A673 (cell line): ENCODE data around the gene BTG1. TPM values are rescaled to one million over a fixed set of nuclear protein-coding genes. Genes with fewer than 3 reads are reported as not detected.

Source experiments
- BruUV-seq: library from RNA; stranded (reverse); fragments of 400-500 nt; replicated peaks from 2 replicates; lab custom pipeline; 2021; lab: Mats Ljungman, UMichigan
- CTCF ChIA-PET: fragments of 300-600 bp; sonication (Branson Sonifier 250); formaldehyde crosslinking; loops from one replicate; lab custom pipeline; 2022; ENCODE audit warnings: antibody characterized with exemption; lab: Charles Lee
- POLR2A ChIA-PET: fragments of 300-600 bp; sonication (Branson Sonifier 250); formaldehyde crosslinking; loops from one replicate; lab custom pipeline; 2022; ENCODE audit warnings: antibody characterized with exemption; ENCODE audit not compliant: low non-redundant PET; lab: Charles Lee
- DNase-seq: peaks from one replicate; pipeline ENCODE4 v3.0.0-alpha.2; 2015; ENCODE audit warnings: low spot score
- H3K27ac ChIP-seq: fragments of 200-600 bp; sonication (generic); 2 replicates; pipeline ENCODE4 v1.5.1; 2016; ENCODE audit warnings: mixed run types, low read depth, mild to moderate bottlenecking, mixed read lengths, antibody characterized with exemption, low read length; ENCODE audit not compliant: poor library complexity, severe bottlenecking
- H3K27me3 ChIP-seq: fragments of 200-600 bp; sonication (generic); replicated peaks from 2 replicates; pipeline ENCODE4 v1.6.1; 2017; ENCODE audit warnings: mixed run types, low read depth, mild to moderate bottlenecking, mixed read lengths, antibody characterized with exemption, low read length; ENCODE audit not compliant: insufficient read depth, poor library complexity
- H3K36me3 ChIP-seq: fragments of 200-600 bp; sonication (generic); 2 replicates; pipeline ENCODE4 v1.6.1; 2016; ENCODE audit warnings: mixed run types, mild to moderate bottlenecking, mixed read lengths, antibody characterized with exemption, low read length; ENCODE audit not compliant: insufficient read depth, poor library complexity, severe bottlenecking
- H3K4me1 ChIP-seq: fragments of 200-600 bp; sonication (generic); 2 replicates; pipeline ENCODE4 v1.6.1; 2017; ENCODE audit warnings: mixed run types, mild to moderate bottlenecking, mixed read lengths, antibody characterized with exemption, low read length; ENCODE audit not compliant: insufficient read depth, poor library complexity, severe bottlenecking
- H3K4me3 ChIP-seq: fragments of 200-600 bp; sonication (generic); 2 replicates; pipeline ENCODE4 v1.5.1; 2016; ENCODE audit warnings: low read depth, mixed run types, mild to moderate bottlenecking, mixed read lengths, low read length; ENCODE audit not compliant: poor library complexity, severe bottlenecking
- H3K9me3 ChIP-seq: fragments of 200-600 bp; sonication (generic); 2 replicates; pipeline ENCODE4 v1.6.1; 2016; ENCODE audit warnings: mixed run types, low read depth, mild to moderate bottlenecking, mixed read lengths, antibody characterized with exemption, low read length; ENCODE audit not compliant: poor library complexity, severe bottlenecking
- CTCF ChIP-seq: fragments of 300-800, 200-600 bp; sonication (generic); conservative IDR thresholded peaks from 2 replicates; pipeline ENCODE4 v1.5.1; 2017; ENCODE audit warnings: low read depth, mild to moderate bottlenecking, antibody characterized with exemption, low read length, moderate library complexity, mixed read lengths
- EZH2 ChIP-seq: fragments of 200-600 bp; sonication (generic); IDR thresholded peaks from 2 replicates; pipeline ENCODE4 v1.6.1; 2017; ENCODE audit warnings: borderline replicate concordance, low read depth, mild to moderate bottlenecking, mixed read lengths, antibody characterized with exemption, low read length; ENCODE audit not compliant: poor library complexity, severe bottlenecking
- intact Hi-C: fragments of 100-400 bp; cut with micrococcal nuclease; formaldehyde crosslinking; loops from one replicate; pipeline ENCODE4 v1.10.0; 2022; ENCODE audit not compliant: unreplicated experiment
- total RNA-seq: library from RNA; stranded (reverse); gene quantifications from 2 replicates; pipeline ENCODE4 v1.2.3, GENCODE V29; 2021

BTG1 gene
- total RNA-seq, 1 experiment from 2014 or later, result 18.0 TPM

- CTCF ChIA-PET, result no interaction called here
- peak; percentile 38 for DNase-seq
- BruUV-seq, result no TSS peak
- intact Hi-C loops, result no loop called here
- no peaks in the 10 kb centered on the region for H3K27me3 ChIP-seq
- no peaks in the 10 kb centered on the region for H3K9me3 ChIP-seq
- H3K27ac ChIP-seq, result peak overlapping the region; percentile 1
- H3K4me1 ChIP-seq, result peaks cover 44% of the 10 kb centered on the region
- POLR2A ChIA-PET, result no interaction called here
- no peaks in the 10 kb centered on the region for H3K36me3 ChIP-seq
- no peak overlapping the region for H3K4me3 ChIP-seq
- TF ChIP-seq CTCF, result no peak
- TF ChIP-seq EZH2, result no peak
Observed at GRCh38 chr12:92134638-92135274, 10.9 kb downstream of the BTG1 start.

- ChIA-PET CTCF (no interaction called here), POLR2A (interaction anchor here (0.6 kb wide), 2 partner anchors 31 to 36 kb away, joined by 3 to 5 read pairs; no protein-coding TSS in a partner anchor)
- Histone ChIP-seq H3K27ac (peak overlapping the region; percentile 1), H3K4me1 (peaks cover 40% of the 10 kb centered on the region), H3K27me3 (no peaks in the 10 kb centered on the region), H3K9me3 (no peaks in the 10 kb centered on the region), H3K4me3 (no peak overlapping the region), H3K36me3 (no peaks in the 10 kb centered on the region)
- intact Hi-C loops, result no loop called here
- TF ChIP-seq EZH2 (no peak), CTCF (no peak)
- DNase-seq, result no peak
- no TSS peak for BruUV-seq
Observed at GRCh38 chr12:92133795-92134637, 11.6 kb downstream of the BTG1 start.

- DNase-seq, result no peak
- POLR2A ChIA-PET, result no interaction called here
- Histone ChIP-seq H3K27ac (no peak overlapping the region), H3K9me3 (no peaks in the 10 kb centered on the region), H3K4me1 (peaks cover 32% of the 10 kb centered on the region), H3K27me3 (no peaks in the 10 kb centered on the region), H3K4me3 (no peak overlapping the region), H3K36me3 (no peaks in the 10 kb centered on the region)
- BruUV-seq, result no TSS peak
- TF ChIP-seq CTCF (no peak), EZH2 (no peak)
- CTCF ChIA-PET, result no interaction called here
- intact Hi-C loops, result no loop called here
Observed at GRCh38 chr12:92133171-92133570, 12.5 kb downstream of the BTG1 start.
